ENCODE data around the gene CBFA2T3. TPM values are rescaled to one million over a fixed set of nuclear protein-coding genes. Genes with fewer than 3 reads are reported as not detected.

Gene CBFA2T3
- total RNA-seq, 4 donors from 2014 or later = 0.78 to 5.0 (median 2.8) TPM

GRCh38 chr16:89014403-89015230 is 37.6 kb upstream of the CBFA2T3 start:
- Histone ChIP-seq H3K9me3 (peaks cover 0 to 3% (median 0%) of the 10 kb centered on the region in 4 donors), H3K27me3 (peaks cover 0 to 8% of the 10 kb centered on the region in 2 donors)
- no peak for DNase-seq (ENCODE audit: low spot score in 2 of 2)

DNA sequence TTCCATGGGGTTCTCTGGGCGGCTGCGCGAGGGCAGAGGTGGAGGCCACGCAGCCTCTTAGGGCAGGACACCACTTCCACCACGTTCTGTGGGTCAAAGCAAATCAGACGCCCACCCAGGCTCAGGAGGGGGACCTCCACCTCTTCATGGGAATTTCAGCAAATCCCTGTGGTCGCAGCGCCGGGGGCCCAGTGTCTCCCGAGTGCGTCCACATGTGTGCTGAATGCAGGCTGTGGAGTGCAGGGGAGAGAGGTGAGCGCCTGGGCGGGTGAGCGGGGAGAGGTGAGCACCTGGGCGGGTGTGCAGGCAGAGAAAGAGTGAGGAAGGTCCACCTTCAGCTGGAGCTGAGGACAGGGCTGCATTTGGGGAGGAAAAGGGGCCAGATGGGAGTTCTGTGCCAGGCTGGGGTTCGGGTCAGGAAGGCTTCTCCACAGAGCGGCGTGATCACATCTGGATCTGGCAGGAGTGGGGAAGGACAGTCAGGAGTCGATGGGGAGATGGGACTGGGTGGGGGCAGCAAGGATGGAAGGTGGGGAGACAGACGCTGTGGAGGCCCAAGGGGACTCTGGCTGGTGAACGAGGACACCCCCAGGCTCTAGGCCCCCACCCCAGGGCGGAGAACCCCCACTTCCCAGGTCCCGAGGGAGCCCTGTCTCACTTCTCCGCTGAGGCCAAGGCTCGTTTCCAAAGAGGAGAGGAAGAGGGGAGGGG is 36.8 kb upstream of the CBFA2T3 start:
- DNase-seq (ENCODE audit: low spot score in 2 of 2) = no peak
- TF ChIP-seq CTCF (IDR thresholded peaks at IDR 0.05) = no peak
- TF ChIP-seq POLR2A (IDR thresholded peaks at IDR 0.05) = no peak
- no peak for TF ChIP-seq EP300 (IDR thresholded peaks at IDR 0.05)
- peaks cover 0 to 8% of the 10 kb centered on the region in 2 donors for H3K27me3 ChIP-seq

More at GRCh38 chr16:89014403-89015230, 37.6 kb upstream of the CBFA2T3 start:
- no peak overlapping the region for H3K27ac ChIP-seq
- no peaks in the 10 kb centered on the region for H3K36me3 ChIP-seq
- WGBS, 2 donors = 65 to 66% methylated on average over 16 to 19 of the region's 19 CpGs
- no peak for TF ChIP-seq EP300 (IDR thresholded peaks at IDR 0.05)
- TF ChIP-seq POLR2A (IDR thresholded peaks at IDR 0.05) = no peak
- no peak for TF ChIP-seq CTCF (IDR thresholded peaks at IDR 0.05)
- H3K4me3 ChIP-seq = no peak overlapping the region
- H3K4me1 ChIP-seq = no peaks in the 10 kb centered on the region

DNA sequence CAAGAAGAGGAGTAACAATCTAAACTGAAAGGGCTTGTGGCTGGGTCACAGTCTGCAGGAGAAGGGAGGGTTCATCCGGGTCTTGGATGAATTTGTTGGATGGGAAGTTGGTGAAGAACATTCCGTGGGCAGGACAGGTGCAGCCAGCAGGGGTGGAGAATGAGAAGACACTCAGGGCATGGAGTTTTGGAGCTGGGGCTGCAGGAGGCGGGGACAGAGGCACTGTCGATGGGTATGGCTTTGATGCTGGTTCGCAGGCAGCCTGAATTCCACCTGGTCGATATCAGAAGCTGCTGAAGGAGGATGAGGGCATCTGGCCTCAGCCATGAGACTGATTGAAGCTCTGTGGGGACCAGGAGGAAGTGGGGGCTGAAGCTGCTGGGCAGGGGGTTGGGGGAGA is 36.1 kb upstream of the CBFA2T3 start:
- no peaks in the 10 kb centered on the region for H3K4me1 ChIP-seq
- no peaks in the 10 kb centered on the region for H3K9me3 ChIP-seq
- H3K27me3 ChIP-seq = peaks cover 0 to 8% of the 10 kb centered on the region in 2 donors
- TF ChIP-seq POLR2A (IDR thresholded peaks at IDR 0.05) (no peak), EP300 (IDR thresholded peaks at IDR 0.05) (no peak)
- no peaks in the 10 kb centered on the region for H3K36me3 ChIP-seq
- H3K4me3 ChIP-seq = no peak overlapping the region
- DNase-seq (ENCODE audit: low spot score in 2 of 2) = no peak
- 66 to 75% methylated on average over 6 of the region's 6 CpGs for WGBS, 2 donors
- H3K27ac ChIP-seq = no peak overlapping the region

More for the DNA sequence above, 36.8 kb upstream of the CBFA2T3 start:
- Histone ChIP-seq H3K36me3 (no peaks in the 10 kb centered on the region), H3K4me1 (no peaks in the 10 kb centered on the region), H3K9me3 (no peaks in the 10 kb centered on the region), H3K4me3 (no peak overlapping the region), H3K27ac (no peak overlapping the region)
- WGBS, 2 donors = 63 to 68% methylated on average over 22 to 25 of the region's 25 CpGs

GRCh38 chr16:89012622-89012995 is 35.6 kb upstream of the CBFA2T3 start:
- Histone ChIP-seq H3K27ac (no peak overlapping the region), H3K36me3 (no peaks in the 10 kb centered on the region), H3K27me3 (peaks cover 0 to 11% of the 10 kb centered on the region in 2 donors), H3K4me1 (no peaks in the 10 kb centered on the region), H3K9me3 (no peaks in the 10 kb centered on the region), H3K4me3 (no peak overlapping the region)
- TF ChIP-seq CTCF (IDR thresholded peaks at IDR 0.05) = no peak
- no peak for TF ChIP-seq POLR2A (IDR thresholded peaks at IDR 0.05)
- no peak for TF ChIP-seq EP300 (IDR thresholded peaks at IDR 0.05)
- 71 to 83% methylated on average over 2 of the region's 2 CpGs for WGBS, 2 donors
- no peak for DNase-seq (ENCODE audit: low spot score in 2 of 2)

- no peak for DNase-seq (ENCODE audit: low spot score in 2 of 2)
- Histone ChIP-seq H3K4me1 (no peaks in the 10 kb centered on the region), H3K9me3 (no peaks in the 10 kb centered on the region), H3K27me3 (peaks cover 0 to 17% of the 10 kb centered on the region in 2 donors), H3K36me3 (no peaks in the 10 kb centered on the region), H3K27ac (no peak overlapping the region), H3K4me3 (no peak overlapping the region)
- 83 to 86% methylated on average over 4 of the region's 4 CpGs for WGBS, 2 donors
- TF ChIP-seq CTCF (IDR thresholded peaks at IDR 0.05) (no peak), POLR2A (IDR thresholded peaks at IDR 0.05) (no peak), EP300 (IDR thresholded peaks at IDR 0.05) (no peak)
Measured at GRCh38 chr16:89011909-89012621, 35.1 kb upstream of the CBFA2T3 start.

Measured in tibial nerve (tissue), 4 donors.